Liver (tissue), 9 donors: ENCODE data around the gene F2RL1. TPM values are rescaled to one million over a fixed set of nuclear protein-coding genes. Genes with fewer than 3 reads are reported as not detected.
A peak's percentile ranks its signal among the peaks of the same experiment; 100 is the strongest.

Source experiments
- DNase-seq: peaks from one replicate; pipeline ENCODE4 v3.0.0-alpha.2; 2017; ENCODE audit warnings: low spot score
- H3K27ac ChIP-seq, 2 donors: one replicate each; pipeline ENCODE4 v1.7.0; 2013; ENCODE audit warnings: inconsistent platforms in 2 of 2, low read length in 2 of 2, control low read depth in 1 of 2, low read depth in 1 of 2, mild to moderate bottlenecking in 1 of 2
- H3K27me3 ChIP-seq, 4 donors: one replicate each; pipeline versions ENCODE4 v1.6.1 to v1.7.0; 2013; ENCODE audit warnings: low read length in 3 of 4, inconsistent platforms in 1 of 4, mild to moderate bottlenecking in 1 of 4, moderate library complexity in 1 of 4; ENCODE audit not compliant: control insufficient read depth in 4 of 4, insufficient read depth in 4 of 4
- H3K36me3 ChIP-seq, 4 donors: one replicate each; pipeline versions ENCODE4 v1.6.1 to v1.7.0; 2013; ENCODE audit warnings: low read length in 3 of 4, mild to moderate bottlenecking in 3 of 4, low read depth in 1 of 4, moderate library complexity in 1 of 4; ENCODE audit not compliant: control insufficient read depth in 4 of 4, insufficient read depth in 3 of 4
- H3K4me1 ChIP-seq, 4 donors: one replicate each; pipeline versions ENCODE4 v1.6.1 to v1.7.0; 2013; ENCODE audit warnings: low read length in 3 of 4, mild to moderate bottlenecking in 3 of 4, moderate library complexity in 1 of 4; ENCODE audit not compliant: control insufficient read depth in 4 of 4, insufficient read depth in 4 of 4
- H3K4me3 ChIP-seq, 3 donors: one replicate each; pipeline versions ENCODE4 v1.6.1 to v1.7.0; 2013; ENCODE audit warnings: low read length in 3 of 3, control low read depth in 1 of 3, low read depth in 1 of 3, mild to moderate bottlenecking in 1 of 3
- H3K9ac ChIP-seq, 2 donors: one replicate each; pipeline ENCODE4 v1.7.0; 2013; ENCODE audit warnings: low read length in 2 of 2, mild to moderate bottlenecking in 2 of 2, moderate library complexity in 2 of 2, control low read depth in 1 of 2, low read depth in 1 of 2
- H3K9me3 ChIP-seq, 4 donors: one replicate each; pipeline versions ENCODE4 v1.6.1 to v1.7.0; 2013; ENCODE audit warnings: low read length in 3 of 4; ENCODE audit not compliant: control insufficient read depth in 4 of 4
- ATF3 ChIP-seq: IDR thresholded peaks from 2 replicates; pipeline ENCODE4 v1.6.1; 2016; ENCODE audit warnings: antibody characterized with exemption
- CTCF ChIP-seq: fragments of 150-350 bp; IDR thresholded peaks from 2 replicates; pipeline ENCODE4 v1.5.1; 2017; ENCODE audit warnings: improper control_type of control experiment, low read depth, low read length; ENCODE audit not compliant: missing input control
- EGR1 ChIP-seq, 2 donors: IDR thresholded peaks; 2 replicates each; pipeline ENCODE4 v1.6.1; 2016 to 2018; ENCODE audit warnings: antibody characterized with exemption in 2 of 2, low read depth in 2 of 2
- FOXA1 ChIP-seq: IDR thresholded peaks from 2 replicates; pipeline ENCODE4 v1.6.1; 2016; ENCODE audit warnings: antibody characterized with exemption
- FOXA2 ChIP-seq: IDR thresholded peaks from 2 replicates; pipeline ENCODE4 v1.6.1; 2016; ENCODE audit warnings: antibody characterized with exemption
- GABPA ChIP-seq, 2 donors: IDR thresholded peaks in 1 of 2; conservative IDR thresholded peaks in 1 of 2; 2 replicates each; pipeline ENCODE4 v1.6.1; 2016; ENCODE audit warnings: antibody characterized with exemption in 2 of 2, mild to moderate bottlenecking in 1 of 2, moderate library complexity in 1 of 2
- HNF4A ChIP-seq, 2 donors: conservative IDR thresholded peaks; 2 replicates each; pipeline ENCODE4 v1.6.1; 2016; ENCODE audit warnings: antibody characterized with exemption in 2 of 2, mild to moderate bottlenecking in 2 of 2
- HNF4G ChIP-seq: IDR thresholded peaks from 2 replicates; pipeline ENCODE4 v1.6.1; 2016; ENCODE audit warnings: antibody characterized with exemption
- JUND ChIP-seq, 2 donors: IDR thresholded peaks; 2 replicates each; pipeline ENCODE4 v1.6.1; 2016; ENCODE audit warnings: antibody characterized with exemption in 2 of 2
- MAX ChIP-seq: IDR thresholded peaks from 2 replicates; pipeline ENCODE4 v1.6.1; 2016; ENCODE audit warnings: antibody characterized with exemption
- NR2F2 ChIP-seq: IDR thresholded peaks from 2 replicates; pipeline ENCODE4 v1.6.1; 2016; ENCODE audit warnings: antibody characterized with exemption
- RAD21 ChIP-seq, 2 donors: IDR thresholded peaks; 2 replicates each; pipeline ENCODE4 v1.6.1; 2016; ENCODE audit warnings: antibody characterized with exemption in 2 of 2, mild to moderate bottlenecking in 2 of 2
- RXRA ChIP-seq, 2 donors: IDR thresholded peaks; 2 replicates each; pipeline ENCODE4 v1.6.1; 2017 to 2018; ENCODE audit warnings: antibody characterized with exemption in 2 of 2, mild to moderate bottlenecking in 1 of 2
- SP1 ChIP-seq: IDR thresholded peaks from 2 replicates; pipeline ENCODE4 v1.6.1; 2018; ENCODE audit warnings: antibody characterized with exemption, mild to moderate bottlenecking
- TAF1 ChIP-seq: conservative IDR thresholded peaks from 2 replicates; pipeline ENCODE4 v1.6.1; 2016; ENCODE audit warnings: antibody characterized with exemption, mild to moderate bottlenecking
- YY1 ChIP-seq: IDR thresholded peaks from 2 replicates; pipeline ENCODE4 v1.6.1; 2016; ENCODE audit warnings: antibody characterized with exemption, mild to moderate bottlenecking
- WGBS: extraction: QIAGEN DNeasy Blood & Tissue Kit; methylation state at CpG from one replicate; pipeline ENCODE4 v1.1.7; 2013; 5-methylcytosine and 5-hydroxymethylcytosine counted together
- polyA plus RNA-seq, 2 donors: library from polyadenylated mRNA; stranded (reverse) in 1 of 2; unstranded in 1 of 2; fragments of 200-250 nt in 1 of 2; fragments of >200 nt in 1 of 2; fragmentation: Nextera tagmentation in 1 of 2; extraction: Ambion mirVana in 1 of 2; gene quantifications; one replicate each; pipeline versions ENCODE4 v1.2.1 to v1.2.3, GENCODE V29; 2013 to 2015
- total RNA-seq, 2 donors: library from RNA; depleted of rRNA; stranded (reverse); fragments of >200 nt; gene quantifications; one replicate each; pipeline ENCODE4 v1.2.3, GENCODE V29; 2014
- TF ChIP-seq, protein P1 (sequence below): IDR thresholded peaks from 2 replicates; pipeline ENCODE4 v1.6.1; 2016; ENCODE audit warnings: antibody characterized with exemption, mild to moderate bottlenecking
- TF ChIP-seq, protein P2 (sequence below): IDR thresholded peaks from 2 replicates; pipeline ENCODE4 v1.6.1; 2016; ENCODE audit warnings: antibody characterized with exemption
- donor health status: healthy.
- donor health status: healthy.
- donor health status: healthy.
- donor health status: healthy.
- donor health status: healthy.

Gene F2RL1
- total and polyA plus RNA-seq, 4 donors = 3.1 to 8.9 (median 5.7) TPM

DNA sequence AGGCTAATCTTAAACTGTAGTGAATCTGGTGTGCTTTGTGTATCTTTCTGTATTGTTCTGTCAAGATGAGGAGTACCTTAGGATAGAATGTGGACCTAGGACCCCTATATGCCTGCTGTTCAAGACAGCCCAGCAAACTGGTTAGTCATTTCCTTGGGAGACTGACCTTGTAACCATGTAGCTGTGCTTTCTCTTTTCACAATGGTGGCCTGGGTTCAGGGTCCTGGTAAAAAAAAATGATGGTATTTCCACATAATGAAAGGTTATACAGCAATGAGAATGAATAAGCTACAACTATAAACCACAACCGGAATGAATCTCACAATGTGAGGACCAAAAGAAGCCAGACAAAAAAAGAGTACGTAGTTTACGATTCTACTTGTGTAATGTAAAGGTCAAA, 36.4 kb upstream of the F2RL1 start:
- no peak overlapping the region for H3K27ac ChIP-seq
- H3K4me1 ChIP-seq = peaks cover 0 to 2% (median 0%) of the 10 kb centered on the region in 4 donors
- no peak overlapping the region for H3K9ac ChIP-seq
- no peak for DNase-seq
- TF ChIP-seq RAD21 (IDR thresholded peaks at IDR 0.05) (no peak), HNF4G (no peak), RXRA (IDR thresholded peaks at IDR 0.05) (no peak), HNF4A (conservative IDR thresholded peaks at IDR 0.05) (no peak), GABPA (IDR thresholded peaks at IDR 0.05 in 1 of 2, conservative IDR thresholded peaks at IDR 0.05 in 1 of 2) (no peak), CTCF (no peak), FOXA1 (no peak), NR2F2 (no peak), SP1 (no peak), YY1 (no peak), TAF1 (no peak), ATF3 (no peak), JUND (IDR thresholded peaks at IDR 0.05) (no peak), MAX (no peak), EGR1 (IDR thresholded peaks at IDR 0.05; ENCODE audit: low read depth in 2 of 2) (no peak)
- TF ChIP-seq, protein P1, sequence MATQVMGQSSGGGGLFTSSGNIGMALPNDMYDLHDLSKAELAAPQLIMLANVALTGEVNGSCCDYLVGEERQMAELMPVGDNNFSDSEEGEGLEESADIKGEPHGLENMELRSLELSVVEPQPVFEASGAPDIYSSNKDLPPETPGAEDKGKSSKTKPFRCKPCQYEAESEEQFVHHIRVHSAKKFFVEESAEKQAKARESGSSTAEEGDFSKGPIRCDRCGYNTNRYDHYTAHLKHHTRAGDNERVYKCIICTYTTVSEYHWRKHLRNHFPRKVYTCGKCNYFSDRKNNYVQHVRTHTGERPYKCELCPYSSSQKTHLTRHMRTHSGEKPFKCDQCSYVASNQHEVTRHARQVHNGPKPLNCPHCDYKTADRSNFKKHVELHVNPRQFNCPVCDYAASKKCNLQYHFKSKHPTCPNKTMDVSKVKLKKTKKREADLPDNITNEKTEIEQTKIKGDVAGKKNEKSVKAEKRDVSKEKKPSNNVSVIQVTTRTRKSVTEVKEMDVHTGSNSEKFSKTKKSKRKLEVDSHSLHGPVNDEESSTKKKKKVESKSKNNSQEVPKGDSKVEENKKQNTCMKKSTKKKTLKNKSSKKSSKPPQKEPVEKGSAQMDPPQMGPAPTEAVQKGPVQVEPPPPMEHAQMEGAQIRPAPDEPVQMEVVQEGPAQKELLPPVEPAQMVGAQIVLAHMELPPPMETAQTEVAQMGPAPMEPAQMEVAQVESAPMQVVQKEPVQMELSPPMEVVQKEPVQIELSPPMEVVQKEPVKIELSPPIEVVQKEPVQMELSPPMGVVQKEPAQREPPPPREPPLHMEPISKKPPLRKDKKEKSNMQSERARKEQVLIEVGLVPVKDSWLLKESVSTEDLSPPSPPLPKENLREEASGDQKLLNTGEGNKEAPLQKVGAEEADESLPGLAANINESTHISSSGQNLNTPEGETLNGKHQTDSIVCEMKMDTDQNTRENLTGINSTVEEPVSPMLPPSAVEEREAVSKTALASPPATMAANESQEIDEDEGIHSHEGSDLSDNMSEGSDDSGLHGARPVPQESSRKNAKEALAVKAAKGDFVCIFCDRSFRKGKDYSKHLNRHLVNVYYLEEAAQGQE = no peak
- TF ChIP-seq, protein P2, sequence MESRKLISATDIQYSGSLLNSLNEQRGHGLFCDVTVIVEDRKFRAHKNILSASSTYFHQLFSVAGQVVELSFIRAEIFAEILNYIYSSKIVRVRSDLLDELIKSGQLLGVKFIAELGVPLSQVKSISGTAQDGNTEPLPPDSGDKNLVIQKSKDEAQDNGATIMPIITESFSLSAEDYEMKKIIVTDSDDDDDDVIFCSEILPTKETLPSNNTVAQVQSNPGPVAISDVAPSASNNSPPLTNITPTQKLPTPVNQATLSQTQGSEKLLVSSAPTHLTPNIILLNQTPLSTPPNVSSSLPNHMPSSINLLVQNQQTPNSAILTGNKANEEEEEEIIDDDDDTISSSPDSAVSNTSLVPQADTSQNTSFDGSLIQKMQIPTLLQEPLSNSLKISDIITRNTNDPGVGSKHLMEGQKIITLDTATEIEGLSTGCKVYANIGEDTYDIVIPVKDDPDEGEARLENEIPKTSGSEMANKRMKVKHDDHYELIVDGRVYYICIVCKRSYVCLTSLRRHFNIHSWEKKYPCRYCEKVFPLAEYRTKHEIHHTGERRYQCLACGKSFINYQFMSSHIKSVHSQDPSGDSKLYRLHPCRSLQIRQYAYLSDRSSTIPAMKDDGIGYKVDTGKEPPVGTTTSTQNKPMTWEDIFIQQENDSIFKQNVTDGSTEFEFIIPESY = no peak
- no peaks in the 10 kb centered on the region for H3K27me3 ChIP-seq
- H3K4me3 ChIP-seq = no peak overlapping the region
- no peaks in the 10 kb centered on the region for H3K9me3 ChIP-seq
- no peaks in the 10 kb centered on the region for H3K36me3 ChIP-seq
- WGBS = 91% methylated on average over 3 of the region's 3 CpGs

DNA sequence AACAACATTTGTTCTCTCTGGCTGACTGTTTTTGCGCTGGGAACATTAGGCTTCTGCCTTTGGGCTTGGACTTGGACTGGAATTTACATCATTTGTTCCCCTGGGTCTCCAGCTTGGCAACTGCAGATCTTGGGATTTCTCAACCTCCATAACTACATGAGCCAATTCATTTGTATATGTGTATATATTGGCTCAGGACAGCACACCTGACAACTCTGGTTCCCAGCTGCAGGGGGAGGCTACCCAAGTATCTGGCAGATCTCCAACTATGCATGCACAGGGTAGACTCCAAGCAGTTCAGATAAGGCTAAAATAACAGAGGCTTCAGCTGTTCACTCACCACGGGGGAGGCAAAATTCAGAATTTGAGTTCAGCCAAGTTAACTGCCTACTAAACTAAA, 31.6 kb upstream of the F2RL1 start:
- Histone ChIP-seq H3K9me3 (no peaks in the 10 kb centered on the region), H3K9ac (no peak overlapping the region), H3K27me3 (no peaks in the 10 kb centered on the region), H3K4me3 (no peak overlapping the region), H3K27ac (peak overlapping the region in 1 of 2 donors; percentile 56), H3K36me3 (no peaks in the 10 kb centered on the region), H3K4me1 (peaks cover 0 to 4% (median 0%) of the 10 kb centered on the region in 4 donors)
- WGBS = 54% methylated on average over 2 of the region's 2 CpGs
- DNase-seq = no peak
- peak; percentile 41 to 70 for TF ChIP-seq HNF4A (conservative IDR thresholded peaks at IDR 0.05)
- no peak for TF ChIP-seq CTCF
- no peak for TF ChIP-seq TAF1
- TF ChIP-seq GABPA (IDR thresholded peaks at IDR 0.05 in 1 of 2, conservative IDR thresholded peaks at IDR 0.05 in 1 of 2) = no peak
- peak in 1 of 2 donors; percentile 49 for TF ChIP-seq JUND (IDR thresholded peaks at IDR 0.05)
- TF ChIP-seq RXRA (IDR thresholded peaks at IDR 0.05) = peak; percentile 28 to 71
- no peak for TF ChIP-seq FOXA1
- TF ChIP-seq YY1 = peak; percentile 26
- TF ChIP-seq MAX = peak; percentile 48
- TF ChIP-seq SP1 = no peak
- peak; percentile 21 for TF ChIP-seq FOXA2
- TF ChIP-seq EGR1 (IDR thresholded peaks at IDR 0.05; ENCODE audit: low read depth in 2 of 2) = no peak
- TF ChIP-seq RAD21 (IDR thresholded peaks at IDR 0.05) = no peak
- no peak for TF ChIP-seq NR2F2
